Immature natural killer cell (primary cell): ENCODE data around the gene CCDC92. TPM values are rescaled to one million over a fixed set of nuclear protein-coding genes. Genes with fewer than 3 reads are reported as not detected.

Experiments used
- DNase-seq, 3 donors: peaks; one replicate each; pipeline ENCODE4 v3.0.0; 2022; ENCODE audit warnings: mixed read lengths in 1 of 3
- H3K27ac Mint-ChIP-seq, 6 donors: one replicate each; pipeline ENCODE4 v1.8.0; 2020; ENCODE audit warnings: mixed read lengths in 6 of 6, mild to moderate bottlenecking in 5 of 6, inconsistent platforms in 4 of 6, moderate library complexity in 3 of 6
- H3K27me3 Mint-ChIP-seq, 3 donors: one replicate each; pipeline ENCODE4 v1.8.0; 2020 to 2021; ENCODE audit warnings: low read depth in 3 of 3, mild to moderate bottlenecking in 3 of 3, mixed read lengths in 3 of 3, moderate library complexity in 3 of 3, inconsistent platforms in 1 of 3
- H3K36me3 Mint-ChIP-seq, 3 donors: one replicate each; pipeline ENCODE4 v1.8.0; 2020; ENCODE audit warnings: mixed read lengths in 3 of 3, inconsistent platforms in 2 of 3, mild to moderate bottlenecking in 2 of 3
- H3K4me1 Mint-ChIP-seq, 2 donors: one replicate each; pipeline ENCODE4 v1.8.0; 2020; ENCODE audit warnings: inconsistent platforms in 2 of 2, mild to moderate bottlenecking in 2 of 2, mixed read lengths in 2 of 2, moderate library complexity in 1 of 2
- H3K4me3 Mint-ChIP-seq, 5 donors: one replicate each; pipeline ENCODE4 v1.8.0; 2020; ENCODE audit warnings: mild to moderate bottlenecking in 5 of 5, mixed read lengths in 5 of 5, inconsistent platforms in 3 of 5, moderate library complexity in 3 of 5
- H3K9me3 Mint-ChIP-seq, 6 donors: one replicate each; pipeline ENCODE4 v1.8.0; 2020; ENCODE audit warnings: mild to moderate bottlenecking in 6 of 6, mixed read lengths in 6 of 6, inconsistent platforms in 4 of 6, moderate library complexity in 3 of 6
- polyA plus RNA-seq, 3 donors: library from polyadenylated mRNA; unstranded; fragments of 300-500 nt; fragmentation: Illumina TruSeq; gene quantifications; one replicate each; pipeline ENCODE4 v1.2.3, GENCODE V29; 2021

The CCDC92 gene
- polyA plus RNA-seq, 3 donors from 2014 or later: 24.6 to 44.9 (median 25.1) TPM

GRCh38 chr12:123997033-123997822 is 24.6 kb upstream of the CCDC92 start:
- Mint-ChIP-seq H3K4me3 (peak overlapping the region in 1 of 5 donors; percentile 68), H3K27ac (peak overlapping the region in 4 of 6 donors; percentile 12 to 44 (median 28))

GRCh38 chr12:123996581-123996980 is 23.9 kb upstream of the CCDC92 start:
- peak overlapping the region; percentile 13 to 68 (median 39) for H3K4me3 Mint-ChIP-seq
- no peaks in the 10 kb centered on the region for H3K9me3 Mint-ChIP-seq
- H3K4me1 Mint-ChIP-seq: peaks cover 40 to 49% of the 10 kb centered on the region in 2 donors
- DNase-seq: peak in 1 of 3 donors; percentile 4
- H3K27me3 Mint-ChIP-seq: peaks cover 0 to 3% (median 0%) of the 10 kb centered on the region in 3 donors
- peaks cover 0 to 9% (median 4%) of the 10 kb centered on the region in 3 donors for H3K36me3 Mint-ChIP-seq
- H3K27ac Mint-ChIP-seq: peak overlapping the region in 4 of 6 donors; percentile 15 to 80 (median 33)

More at GRCh38 chr12:123997033-123997822, 24.6 kb upstream of the CCDC92 start:
- Mint-ChIP-seq H3K27me3 (peaks cover 0 to 1% (median 0%) of the 10 kb centered on the region in 3 donors), H3K36me3 (peaks cover 0 to 9% (median 0%) of the 10 kb centered on the region in 3 donors), H3K9me3 (no peaks in the 10 kb centered on the region), H3K4me1 (peaks cover 40 to 49% of the 10 kb centered on the region in 2 donors)
- DNase-seq: no peak

- no peaks in the 10 kb centered on the region for H3K9me3 Mint-ChIP-seq
- H3K4me1 Mint-ChIP-seq: peaks cover 40 to 57% of the 10 kb centered on the region in 2 donors
- H3K27me3 Mint-ChIP-seq: peaks cover 0 to 3% (median 0%) of the 10 kb centered on the region in 3 donors
- H3K36me3 Mint-ChIP-seq: peaks cover 4 to 21% (median 10%) of the 10 kb centered on the region in 3 donors
- H3K27ac Mint-ChIP-seq: peak overlapping the region in 5 of 6 donors; percentile 1 to 80 (median 40)
- H3K4me3 Mint-ChIP-seq: peak overlapping the region in 3 of 5 donors; percentile 0 to 68 (median 1)
- peak in 2 of 3 donors; percentile 2 to 22 for DNase-seq
Observed at GRCh38 chr12:123995023-123995748, 22.6 kb upstream of the CCDC92 start.

- H3K36me3 Mint-ChIP-seq: peaks cover 17 to 29% (median 17%) of the 10 kb centered on the region in 3 donors
- DNase-seq: no peak
- H3K4me1 Mint-ChIP-seq: peaks cover 33 to 60% of the 10 kb centered on the region in 2 donors
- no peak overlapping the region for H3K4me3 Mint-ChIP-seq
- H3K9me3 Mint-ChIP-seq: no peaks in the 10 kb centered on the region
- no peak overlapping the region for H3K27ac Mint-ChIP-seq
- H3K27me3 Mint-ChIP-seq: peaks cover 0 to 1% (median 0%) of the 10 kb centered on the region in 3 donors
Observed at GRCh38 chr12:123992118-123992825, 19.6 kb upstream of the CCDC92 start.

GRCh38 chr12:123991372-123991951 is 18.8 kb upstream of the CCDC92 start:
- Mint-ChIP-seq H3K27ac (peak overlapping the region in 1 of 6 donors; percentile 9), H3K4me3 (no peak overlapping the region), H3K27me3 (peaks cover 0 to 1% (median 0%) of the 10 kb centered on the region in 3 donors), H3K4me1 (peaks cover 25 to 52% of the 10 kb centered on the region in 2 donors), H3K36me3 (peaks cover 17 to 29% (median 17%) of the 10 kb centered on the region in 3 donors), H3K9me3 (no peaks in the 10 kb centered on the region)
- no peak for DNase-seq

- DNase-seq: no peak
- peak overlapping the region in 2 of 6 donors; percentile 9 to 52 for H3K27ac Mint-ChIP-seq
- peaks cover 0 to 1% (median 0%) of the 10 kb centered on the region in 3 donors for H3K27me3 Mint-ChIP-seq
- H3K36me3 Mint-ChIP-seq: peaks cover 17 to 29% (median 17%) of the 10 kb centered on the region in 3 donors
- no peaks in the 10 kb centered on the region for H3K9me3 Mint-ChIP-seq
- H3K4me3 Mint-ChIP-seq: no peak overlapping the region
- H3K4me1 Mint-ChIP-seq: peaks cover 15 to 43% of the 10 kb centered on the region in 2 donors
Observed at GRCh38 chr12:123990511-123990910, 17.9 kb upstream of the CCDC92 start.

- no peak for DNase-seq
- no peaks in the 10 kb centered on the region for H3K9me3 Mint-ChIP-seq
- H3K27ac Mint-ChIP-seq: peak overlapping the region in 2 of 6 donors; percentile 9 to 52
- peaks cover 17 to 29% (median 17%) of the 10 kb centered on the region in 3 donors for H3K36me3 Mint-ChIP-seq
- peaks cover 0 to 3% (median 0%) of the 10 kb centered on the region in 3 donors for H3K27me3 Mint-ChIP-seq
- H3K4me3 Mint-ChIP-seq: no peak overlapping the region
- peaks cover 8 to 35% of the 10 kb centered on the region in 2 donors for H3K4me1 Mint-ChIP-seq
Observed at GRCh38 chr12:123989753-123990152, 17.1 kb upstream of the CCDC92 start.

- H3K4me3 Mint-ChIP-seq: no peak overlapping the region
- peaks cover 0 to 3% (median 0%) of the 10 kb centered on the region in 3 donors for H3K27me3 Mint-ChIP-seq
- no peak for DNase-seq
- peaks cover 17 to 29% (median 17%) of the 10 kb centered on the region in 3 donors for H3K36me3 Mint-ChIP-seq
- H3K4me1 Mint-ChIP-seq: peaks cover 3 to 29% of the 10 kb centered on the region in 2 donors
- H3K9me3 Mint-ChIP-seq: no peaks in the 10 kb centered on the region
- peak overlapping the region in 2 of 6 donors; percentile 60 for H3K27ac Mint-ChIP-seq
Observed at GRCh38 chr12:123989168-123989567, 16.5 kb upstream of the CCDC92 start.

- Mint-ChIP-seq H3K36me3 (peaks cover 16 to 33% (median 17%) of the 10 kb centered on the region in 3 donors), H3K27me3 (peaks cover 0 to 3% (median 0%) of the 10 kb centered on the region in 3 donors), H3K9me3 (no peaks in the 10 kb centered on the region), H3K4me1 (peaks cover 9 to 34% of the 10 kb centered on the region in 2 donors), H3K4me3 (no peak overlapping the region), H3K27ac (no peak overlapping the region)
- no peak for DNase-seq
Observed at GRCh38 chr12:123987022-123987421, 14.4 kb upstream of the CCDC92 start.

GRCh38 chr12:123986374-123986965 is 13.8 kb upstream of the CCDC92 start:
- Mint-ChIP-seq H3K27me3 (peaks cover 0 to 2% (median 0%) of the 10 kb centered on the region in 3 donors), H3K9me3 (no peaks in the 10 kb centered on the region), H3K4me3 (no peak overlapping the region), H3K4me1 (peaks cover 9 to 34% of the 10 kb centered on the region in 2 donors), H3K27ac (peak overlapping the region in 1 of 6 donors; percentile 46), H3K36me3 (peaks cover 13 to 33% (median 17%) of the 10 kb centered on the region in 3 donors)
- no peak for DNase-seq

- Mint-ChIP-seq H3K4me1 (peaks cover 14 to 22% of the 10 kb centered on the region in 2 donors), H3K9me3 (no peaks in the 10 kb centered on the region), H3K27me3 (peaks cover 0 to 2% (median 0%) of the 10 kb centered on the region in 3 donors), H3K36me3 (peaks cover 8 to 20% (median 11%) of the 10 kb centered on the region in 3 donors), H3K4me3 (no peak overlapping the region), H3K27ac (no peak overlapping the region)
- no peak for DNase-seq
Observed at GRCh38 chr12:123984903-123985302, 12.3 kb upstream of the CCDC92 start.

- H3K4me3 Mint-ChIP-seq: no peak overlapping the region
- H3K4me1 Mint-ChIP-seq: peaks cover 13 to 15% of the 10 kb centered on the region in 2 donors
- H3K27ac Mint-ChIP-seq: peak overlapping the region in 2 of 6 donors; percentile 3 to 50
- H3K27me3 Mint-ChIP-seq: peaks cover 0 to 2% (median 0%) of the 10 kb centered on the region in 3 donors
- peak; percentile 42 to 59 (median 52) for DNase-seq
- peaks cover 4 to 13% (median 9%) of the 10 kb centered on the region in 3 donors for H3K36me3 Mint-ChIP-seq
- H3K9me3 Mint-ChIP-seq: no peaks in the 10 kb centered on the region
Observed at GRCh38 chr12:123983822-123984485, 11.3 kb upstream of the CCDC92 start.
